Embryonic facial prominence (tissue), 1 donor: ENCODE results near the gene KDR.

Experiments used
- DNase-seq: peaks from one replicate; pipeline ENCODE4 v3.0.0-alpha.2; 2016; ENCODE audit errors: extremely low spot score

KDR gene

GRCh38 chr4:55029821-55030503 lies 95.4 kb downstream of the KDR start:
- no peak for DNase-seq

GRCh38 chr4:55029321-55029720 lies 96.1 kb downstream of the KDR start:
- DNase-seq: no peak
